ENCODE results near the gene TMIGD3.

Gene TMIGD3

GRCh38 chr1:111497592-111497991 lies 5.8 kb downstream of the TMIGD3 start:
- no peak overlapping the region for H3K4me3 Mint-ChIP-seq
- intact Hi-C loops (cut with micrococcal nuclease): no loop called here
- no peaks in the 10 kb centered on the region for H3K27me3 Mint-ChIP-seq
- peak overlapping the region; percentile 72 for H3K27ac Mint-ChIP-seq
- H3K9me3 Mint-ChIP-seq: peaks cover 25% of the 10 kb centered on the region
- H3K36me3 Mint-ChIP-seq (ENCODE audit: low read depth): peaks cover 43% of the 10 kb centered on the region
- H3K4me1 Mint-ChIP-seq (ENCODE audit: low read depth): peaks cover 72% of the 10 kb centered on the region

GRCh38 chr1:111496398-111496797 lies 7.0 kb downstream of the TMIGD3 start:
- intact Hi-C loops (cut with micrococcal nuclease): no loop called here
- H3K4me1 Mint-ChIP-seq (ENCODE audit: low read depth): peaks cover 79% of the 10 kb centered on the region
- H3K27me3 Mint-ChIP-seq: no peaks in the 10 kb centered on the region
- no peak overlapping the region for H3K4me3 Mint-ChIP-seq
- peak overlapping the region; percentile 72 for H3K27ac Mint-ChIP-seq
- peaks cover 25% of the 10 kb centered on the region for H3K9me3 Mint-ChIP-seq
- H3K36me3 Mint-ChIP-seq (ENCODE audit: low read depth): peaks cover 36% of the 10 kb centered on the region

GRCh38 chr1:111491070-111491469 lies 12.4 kb downstream of the TMIGD3 start:
- H3K9me3 Mint-ChIP-seq: peaks cover 10% of the 10 kb centered on the region
- no peaks in the 10 kb centered on the region for H3K36me3 Mint-ChIP-seq (ENCODE audit: low read depth)
- H3K4me1 Mint-ChIP-seq (ENCODE audit: low read depth): peaks cover 78% of the 10 kb centered on the region
- H3K4me3 Mint-ChIP-seq: no peak overlapping the region
- peak overlapping the region; percentile 92 for H3K27ac Mint-ChIP-seq
- intact Hi-C loops (cut with micrococcal nuclease): no loop called here
- H3K27me3 Mint-ChIP-seq: no peaks in the 10 kb centered on the region

- peaks cover 5% of the 10 kb centered on the region for H3K36me3 Mint-ChIP-seq (ENCODE audit: low read depth)
- peaks cover 10% of the 10 kb centered on the region for H3K9me3 Mint-ChIP-seq
- H3K27me3 Mint-ChIP-seq: no peaks in the 10 kb centered on the region
- peak overlapping the region; percentile 92 for H3K27ac Mint-ChIP-seq
- H3K4me1 Mint-ChIP-seq (ENCODE audit: low read depth): peaks cover 82% of the 10 kb centered on the region
- H3K4me3 Mint-ChIP-seq: no peak overlapping the region
- intact Hi-C loops (cut with micrococcal nuclease): no loop called here
Measured at GRCh38 chr1:111490220-111490619, 13.2 kb downstream of the TMIGD3 start.

GRCh38 chr1:111489604-111490003 lies 13.8 kb downstream of the TMIGD3 start:
- H3K4me3 Mint-ChIP-seq: no peak overlapping the region

GRCh38 chr1:111488669-111489068 lies 14.8 kb downstream of the TMIGD3 start:
- Mint-ChIP-seq H3K27ac (peak overlapping the region; percentile 92), H3K4me1 (ENCODE audit: low read depth) (peaks cover 89% of the 10 kb centered on the region), H3K4me3 (peak overlapping the region; percentile 46), H3K27me3 (no peaks in the 10 kb centered on the region), H3K36me3 (ENCODE audit: low read depth) (peaks cover 6% of the 10 kb centered on the region), H3K9me3 (no peaks in the 10 kb centered on the region)
- intact Hi-C loops (cut with micrococcal nuclease): no loop called here

More at GRCh38 chr1:111489604-111490003, 13.8 kb downstream of the TMIGD3 start:
- intact Hi-C loops (cut with micrococcal nuclease): no loop called here
- peak overlapping the region; percentile 92 for H3K27ac Mint-ChIP-seq
- H3K4me1 Mint-ChIP-seq (ENCODE audit: low read depth): peaks cover 88% of the 10 kb centered on the region
- peaks cover 7% of the 10 kb centered on the region for H3K9me3 Mint-ChIP-seq
- no peaks in the 10 kb centered on the region for H3K27me3 Mint-ChIP-seq
- H3K36me3 Mint-ChIP-seq (ENCODE audit: low read depth): peaks cover 5% of the 10 kb centered on the region

- Mint-ChIP-seq H3K27ac (peak overlapping the region; percentile 71), H3K36me3 (ENCODE audit: low read depth) (peaks cover 10% of the 10 kb centered on the region), H3K4me3 (no peak overlapping the region), H3K4me1 (ENCODE audit: low read depth) (peaks cover 94% of the 10 kb centered on the region), H3K9me3 (no peaks in the 10 kb centered on the region), H3K27me3 (no peaks in the 10 kb centered on the region)
- intact Hi-C loops (cut with micrococcal nuclease): no loop called here
Measured at GRCh38 chr1:111487133-111487532, 16.3 kb downstream of the TMIGD3 start.

GRCh38 chr1:111486431-111486830 lies 17.0 kb downstream of the TMIGD3 start:
- H3K4me3 Mint-ChIP-seq: no peak overlapping the region
- H3K4me1 Mint-ChIP-seq (ENCODE audit: low read depth): peaks cover 94% of the 10 kb centered on the region
- peaks cover 10% of the 10 kb centered on the region for H3K36me3 Mint-ChIP-seq (ENCODE audit: low read depth)
- H3K9me3 Mint-ChIP-seq: no peaks in the 10 kb centered on the region
- no peaks in the 10 kb centered on the region for H3K27me3 Mint-ChIP-seq
- intact Hi-C loops (cut with micrococcal nuclease): no loop called here
- H3K27ac Mint-ChIP-seq: no peak overlapping the region

- no peaks in the 10 kb centered on the region for H3K27me3 Mint-ChIP-seq
- H3K27ac Mint-ChIP-seq: peak overlapping the region; percentile 63
- intact Hi-C loops (cut with micrococcal nuclease): no loop called here
- no peak overlapping the region for H3K4me3 Mint-ChIP-seq
- peaks cover 10% of the 10 kb centered on the region for H3K36me3 Mint-ChIP-seq (ENCODE audit: low read depth)
- no peaks in the 10 kb centered on the region for H3K9me3 Mint-ChIP-seq
- peaks cover 90% of the 10 kb centered on the region for H3K4me1 Mint-ChIP-seq (ENCODE audit: low read depth)
Measured at GRCh38 chr1:111484391-111485026, 18.9 kb downstream of the TMIGD3 start.

- H3K36me3 Mint-ChIP-seq (ENCODE audit: low read depth): peaks cover 13% of the 10 kb centered on the region
- H3K27ac Mint-ChIP-seq: peak overlapping the region; percentile 63
- no peaks in the 10 kb centered on the region for H3K9me3 Mint-ChIP-seq
- intact Hi-C loops (cut with micrococcal nuclease): loop anchor here (2.0 kb wide), 1 partner anchor 173 kb away; no protein-coding TSS in a partner anchor
- H3K4me1 Mint-ChIP-seq (ENCODE audit: low read depth): peaks cover 84% of the 10 kb centered on the region
- no peak overlapping the region for H3K4me3 Mint-ChIP-seq
- no peaks in the 10 kb centered on the region for H3K27me3 Mint-ChIP-seq
Measured at GRCh38 chr1:111483876-111484275, 19.6 kb downstream of the TMIGD3 start.

- peak overlapping the region; percentile 63 for H3K27ac Mint-ChIP-seq
- intact Hi-C loops (cut with micrococcal nuclease): loop anchor here (2.0 kb wide), 1 partner anchor 174 kb away; no protein-coding TSS in a partner anchor
- no peaks in the 10 kb centered on the region for H3K27me3 Mint-ChIP-seq
- no peaks in the 10 kb centered on the region for H3K9me3 Mint-ChIP-seq
- peaks cover 84% of the 10 kb centered on the region for H3K4me1 Mint-ChIP-seq (ENCODE audit: low read depth)
- H3K4me3 Mint-ChIP-seq: no peak overlapping the region
- H3K36me3 Mint-ChIP-seq (ENCODE audit: low read depth): peaks cover 20% of the 10 kb centered on the region
Measured at GRCh38 chr1:111483166-111483565, 20.3 kb downstream of the TMIGD3 start.

- peaks cover 86% of the 10 kb centered on the region for H3K4me1 Mint-ChIP-seq (ENCODE audit: low read depth)
- peak overlapping the region; percentile 24 for H3K27ac Mint-ChIP-seq
Measured at GRCh38 chr1:111481387-111482221, 21.8 kb downstream of the TMIGD3 start.

GRCh38 chr1:111480674-111481073 lies 22.8 kb downstream of the TMIGD3 start:
- H3K36me3 Mint-ChIP-seq (ENCODE audit: low read depth): peaks cover 45% of the 10 kb centered on the region
- peaks cover 85% of the 10 kb centered on the region for H3K4me1 Mint-ChIP-seq (ENCODE audit: low read depth)
- H3K27me3 Mint-ChIP-seq: no peaks in the 10 kb centered on the region
- intact Hi-C loops (cut with micrococcal nuclease): loop anchor here (2.0 kb wide), 3 partner anchors 26 to 288 kb away; no protein-coding TSS in a partner anchor
- peak overlapping the region; percentile 41 for H3K27ac Mint-ChIP-seq
- no peak overlapping the region for H3K4me3 Mint-ChIP-seq
- no peaks in the 10 kb centered on the region for H3K9me3 Mint-ChIP-seq

More at GRCh38 chr1:111481387-111482221, 21.8 kb downstream of the TMIGD3 start:
- no peaks in the 10 kb centered on the region for H3K9me3 Mint-ChIP-seq
- intact Hi-C loops (cut with micrococcal nuclease): loop anchor here (2.0 kb wide), 4 partner anchors 25 to 287 kb away; no protein-coding TSS in a partner anchor
- H3K36me3 Mint-ChIP-seq (ENCODE audit: low read depth): peaks cover 36% of the 10 kb centered on the region
- H3K4me3 Mint-ChIP-seq: no peak overlapping the region
- H3K27me3 Mint-ChIP-seq: no peaks in the 10 kb centered on the region

GRCh38 chr1:111476761-111477309 lies 26.6 kb downstream of the TMIGD3 start:
- Mint-ChIP-seq H3K36me3 (ENCODE audit: low read depth) (peaks cover 55% of the 10 kb centered on the region), H3K27ac (no peak overlapping the region), H3K9me3 (no peaks in the 10 kb centered on the region), H3K27me3 (no peaks in the 10 kb centered on the region), H3K4me1 (ENCODE audit: low read depth) (peaks cover 53% of the 10 kb centered on the region), H3K4me3 (peak overlapping the region; percentile 81)
- intact Hi-C loops (cut with micrococcal nuclease): no loop called here
